Stimulated activated CD4-positive, alpha-beta T cell treated with anti-CD3 and anti-CD28 coated beads, Interleukin-1b, Interleukin-23, amount 100 ng/mL, for 4 hours (primary cell): ENCODE data around the gene LRP6.

Experiments used
- DNase-seq, 2 donors: peaks; one replicate each; pipeline ENCODE4 v3.0.0-alpha.2; 2020; ENCODE audit warnings: low read depth in 2 of 2

The LRP6 gene

DNA sequence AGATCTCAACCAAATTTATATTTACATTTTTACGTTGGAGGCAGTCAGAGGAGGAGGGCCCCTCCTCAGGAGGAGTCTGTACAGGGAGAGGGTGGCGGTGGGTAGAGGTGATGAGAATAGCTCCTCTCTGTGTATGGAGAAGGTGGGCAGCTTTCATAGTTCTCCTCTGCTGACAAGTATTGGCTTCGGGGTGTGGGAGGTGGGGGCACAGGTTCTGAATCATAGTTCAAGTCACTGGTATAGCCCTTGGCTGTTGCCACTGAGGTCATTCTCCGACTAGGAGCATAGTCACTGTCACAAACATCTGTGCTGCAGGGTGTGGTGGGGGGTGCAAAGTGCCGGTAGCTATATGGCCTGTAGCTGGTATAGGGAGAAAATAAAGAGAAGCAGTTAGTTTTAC lies 145.8 kb downstream of the LRP6 start:
- DNase-seq: no peak

DNA sequence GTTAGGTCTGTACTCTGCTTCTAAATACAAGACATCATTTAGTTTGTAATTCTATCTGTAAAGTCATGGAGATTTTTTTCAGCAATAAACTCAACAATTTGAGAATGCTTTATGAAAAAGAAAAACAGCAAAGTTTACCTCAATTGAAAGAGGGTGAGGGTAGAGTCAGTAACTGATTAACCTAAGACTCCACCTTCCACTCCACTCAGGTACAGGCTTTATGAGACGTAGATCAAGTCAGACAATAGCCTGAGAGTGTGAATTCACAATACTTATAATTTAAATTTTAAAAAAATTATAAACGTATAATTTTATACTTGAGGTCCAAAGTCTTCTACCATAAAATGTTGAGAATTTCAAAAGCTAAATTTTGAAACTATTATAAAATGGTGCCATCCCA lies 150.2 kb downstream of the LRP6 start:
- no peak for DNase-seq

DNA sequence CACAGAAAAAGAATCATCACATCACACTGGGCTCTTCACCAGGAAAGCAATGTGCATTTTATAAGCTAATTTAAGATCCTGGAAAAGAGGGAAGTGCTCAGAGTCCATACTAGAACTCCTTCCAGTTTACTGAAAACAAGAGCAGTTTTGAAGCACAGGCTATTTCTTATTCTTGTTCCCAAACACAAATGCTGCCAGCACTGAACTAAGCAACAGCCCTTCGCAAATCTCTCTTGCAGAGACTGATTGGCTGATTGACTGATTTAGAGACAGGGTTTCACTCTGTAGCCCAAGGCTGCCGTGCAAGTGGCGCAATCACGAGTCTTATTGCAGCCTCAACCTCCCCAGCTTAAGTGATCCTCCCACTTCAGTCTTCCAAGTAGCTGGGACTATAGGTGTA lies 151.3 kb downstream of the LRP6 start:
- no peak for DNase-seq

DNA sequence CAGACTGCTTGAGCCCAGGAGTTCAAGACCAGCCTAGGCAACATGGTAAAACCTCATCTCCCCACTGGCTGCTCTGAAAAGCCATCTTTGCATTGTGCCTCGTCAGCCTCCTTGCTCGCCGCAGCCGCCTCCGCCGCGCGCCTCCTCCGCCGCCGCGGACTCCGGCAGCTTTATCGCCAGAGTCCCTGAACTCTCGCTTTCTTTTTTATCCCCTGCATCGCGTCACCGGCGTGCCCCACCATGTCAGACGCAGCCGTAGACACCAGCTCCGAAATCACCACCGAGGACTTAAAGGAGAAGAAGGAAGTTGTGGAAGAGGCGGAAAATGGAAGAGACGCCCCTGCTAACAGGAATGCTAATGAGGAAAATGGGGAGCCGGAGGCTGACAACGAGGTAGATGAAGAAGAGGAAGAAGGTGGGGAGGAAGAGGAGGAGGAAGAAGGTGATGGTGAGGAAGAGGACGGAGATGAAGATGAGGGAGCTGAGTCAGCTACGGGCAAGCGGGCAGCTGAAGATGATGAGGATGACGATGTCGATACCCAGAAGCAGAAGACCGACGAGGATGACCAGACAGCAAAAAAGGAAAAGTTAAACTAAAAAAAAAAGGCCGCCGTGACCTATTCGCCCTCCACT lies 155.8 kb downstream of the LRP6 start:
- DNase-seq: peak in 1 of 2 donors; percentile 3

GRCh38 chr12:12108441-12109058 lies 158.3 kb downstream of the LRP6 start:
- DNase-seq: no peak

- no peak for DNase-seq
Observed at GRCh38 chr12:12107678-12108077, 159.2 kb downstream of the LRP6 start.

GRCh38 chr12:12099102-12099501 lies 167.7 kb downstream of the LRP6 start:
- no peak for DNase-seq

DNA sequence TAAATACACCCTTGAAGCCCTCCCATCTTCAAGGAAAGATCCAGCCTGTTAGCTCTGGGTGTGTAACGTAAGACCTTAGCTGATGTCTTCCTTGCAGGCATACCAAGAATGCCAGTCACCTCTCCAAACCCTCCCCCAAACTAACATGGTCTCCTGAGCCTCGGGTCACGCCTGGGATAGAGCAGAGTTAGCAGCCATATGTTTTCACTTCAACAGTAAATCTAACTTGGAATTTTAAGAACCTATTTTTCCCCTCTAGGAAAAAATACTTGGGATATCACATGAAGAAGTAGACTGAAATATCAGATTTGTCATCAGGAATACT lies 168.2 kb downstream of the LRP6 start:
- no peak for DNase-seq

- DNase-seq: no peak
Observed at GRCh38 chr12:12097891-12098690, 168.8 kb downstream of the LRP6 start.

DNA sequence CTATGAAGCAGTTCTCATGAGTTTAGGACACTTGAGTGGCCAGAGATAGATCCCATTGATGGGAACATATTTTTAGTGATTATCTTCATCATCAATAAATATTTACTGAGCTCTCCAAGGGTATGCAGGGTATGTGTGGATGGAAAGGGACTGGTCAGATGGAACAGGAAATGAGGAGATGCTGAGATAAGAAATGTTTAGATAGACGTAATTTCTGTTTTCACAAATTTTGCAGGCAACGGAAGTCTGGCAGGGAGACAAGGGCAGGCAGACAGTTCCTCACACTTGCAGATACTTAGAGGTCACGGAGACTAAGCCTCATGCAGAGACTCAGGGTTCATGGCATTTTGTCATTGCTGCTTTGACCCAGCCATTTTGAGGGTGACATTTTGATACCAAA lies 171.8 kb downstream of the LRP6 start:
- no peak for DNase-seq

GRCh38 chr12:12094481-12094880 lies 172.4 kb downstream of the LRP6 start:
- DNase-seq: no peak

DNA sequence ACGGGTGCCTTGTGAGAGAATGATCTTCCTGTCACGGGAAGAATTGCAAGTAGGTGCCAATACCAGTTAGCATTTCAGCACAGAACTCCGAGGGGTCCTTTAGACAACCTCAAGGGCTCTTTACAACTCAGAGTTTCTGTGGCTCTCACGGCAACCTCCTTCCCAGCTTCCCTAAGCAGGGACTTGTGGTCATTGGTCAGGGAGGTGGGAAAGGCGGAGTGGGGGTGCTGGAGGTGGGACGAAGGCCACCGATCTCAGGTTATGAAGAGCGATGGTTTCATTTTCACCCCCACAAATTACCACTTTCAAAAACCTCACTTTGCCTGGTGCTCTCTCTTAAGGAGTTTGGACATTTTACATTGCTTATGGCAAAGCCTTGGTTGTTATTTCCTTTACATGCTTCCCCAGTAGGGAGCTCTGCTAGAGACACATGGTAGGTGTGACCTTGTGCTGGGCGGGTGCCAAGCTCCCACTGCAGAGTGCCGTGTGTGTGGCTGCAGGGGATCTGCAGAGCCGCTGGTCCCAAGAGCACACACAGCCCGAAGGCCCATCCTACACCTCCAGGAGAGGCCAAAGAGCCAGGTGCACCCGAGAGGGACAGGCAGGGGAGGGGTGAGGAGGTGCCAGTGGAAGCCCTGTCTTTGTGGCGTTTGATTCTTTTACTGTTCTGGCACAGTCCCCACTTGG lies 174.7 kb downstream of the LRP6 start:
- no peak for DNase-seq

GRCh38 chr12:12091071-12091470 lies 175.8 kb downstream of the LRP6 start:
- no peak for DNase-seq

DNA sequence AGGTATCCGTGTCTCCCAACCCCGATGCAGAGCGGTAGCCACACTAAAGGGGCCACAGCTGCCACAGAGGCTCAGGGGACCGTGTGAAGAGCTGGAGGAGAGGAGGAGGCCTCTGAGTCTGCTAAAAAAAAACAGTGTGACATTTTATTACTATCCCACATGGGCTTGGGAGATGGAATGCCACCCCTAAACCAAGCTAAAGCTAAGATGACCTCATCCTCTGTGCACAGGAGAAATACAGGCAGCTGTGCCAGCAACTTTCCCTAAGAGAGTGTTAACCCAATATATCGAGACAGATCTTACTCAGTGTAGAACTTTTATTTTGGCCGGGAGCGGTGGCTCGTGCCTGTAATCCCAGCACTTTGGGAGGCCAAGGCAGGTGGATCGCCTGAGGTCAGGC lies 178.1 kb downstream of the LRP6 start:
- DNase-seq: no peak

DNA sequence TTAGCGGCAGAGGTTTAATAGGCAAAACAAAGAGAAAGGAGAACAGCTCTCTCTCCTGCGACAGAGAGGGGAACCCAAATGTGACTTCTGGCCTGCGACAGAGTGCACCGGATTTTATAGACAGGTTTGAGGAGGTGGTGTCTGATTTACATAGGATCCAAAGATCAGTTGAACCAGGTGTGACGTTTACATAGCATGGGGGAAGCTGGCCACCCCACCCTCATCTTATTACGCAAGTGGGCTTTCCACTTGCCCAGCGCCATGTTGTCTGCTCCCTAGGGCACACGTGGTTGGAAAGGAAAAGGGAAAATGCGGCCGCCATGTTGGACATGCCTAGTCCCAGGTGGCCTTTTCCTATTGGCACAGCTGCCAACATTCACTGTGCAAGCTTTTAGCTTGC lies 178.7 kb downstream of the LRP6 start:
- no peak for DNase-seq

GRCh38 chr12:12087693-12088034 lies 179.2 kb downstream of the LRP6 start:
- DNase-seq: no peak

- DNase-seq: no peak
Observed at GRCh38 chr12:12086973-12087692, 179.7 kb downstream of the LRP6 start.

GRCh38 chr12:12086362-12086761 lies 180.5 kb downstream of the LRP6 start:
- no peak for DNase-seq

DNA sequence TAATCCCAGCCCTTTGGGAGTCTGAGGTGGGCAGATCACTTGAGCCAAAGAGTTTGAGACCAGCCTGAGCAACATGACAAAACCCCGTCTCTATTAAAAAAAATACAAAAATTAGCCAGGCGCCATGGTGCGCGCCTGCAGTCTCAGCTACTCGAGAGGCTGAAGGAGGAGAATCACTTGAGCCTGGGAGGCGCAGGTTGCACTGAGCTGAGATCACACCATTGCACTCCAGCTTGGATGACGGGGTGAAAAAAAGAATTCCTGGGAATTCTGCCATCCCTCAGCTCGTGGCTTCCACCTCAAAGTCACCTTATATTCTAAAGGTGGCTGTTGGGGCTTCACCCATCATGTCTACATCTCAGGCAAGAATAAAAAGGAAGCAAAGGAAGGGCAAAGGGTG lies 183.2 kb downstream of the LRP6 start:
- DNase-seq: no peak

- DNase-seq: no peak
Observed at GRCh38 chr12:12081836-12082497, 184.9 kb downstream of the LRP6 start.

GRCh38 chr12:12079291-12079690 lies 187.6 kb downstream of the LRP6 start:
- no peak for DNase-seq
